GM19043 (cell line): ENCODE measurements around the gene CSNK1G2.

Source experiments
- ATAC-seq: cut with Tn5 transposase; IDR thresholded peaks from one replicate; pipeline ENCODE4 v1.9.1; 2021; ENCODE audit warnings: low read depth; ENCODE audit not compliant: unreplicated experiment

Gene CSNK1G2

GRCh38 chr19:1917926-1918325 is 23.0 kb upstream of the CSNK1G2 start:
- ATAC-seq, result no peak

GRCh38 chr19:1918975-1919374 is 22.0 kb upstream of the CSNK1G2 start:
- no peak for ATAC-seq

GRCh38 chr19:1920644-1921043 is 20.3 kb upstream of the CSNK1G2 start:
- no peak for ATAC-seq

GRCh38 chr19:1921326-1921725 is 19.6 kb upstream of the CSNK1G2 start:
- ATAC-seq, result no peak

GRCh38 chr19:1921825-1922224 is 19.1 kb upstream of the CSNK1G2 start:
- ATAC-seq, result no peak

- no peak for ATAC-seq
These were observed 18.2 kb upstream of the CSNK1G2 start for GRCh38 chr19:1922803-1923202.

- no peak for ATAC-seq
These were observed 17.7 kb upstream of the CSNK1G2 start for GRCh38 chr19:1923319-1923718.

- no peak for ATAC-seq
These were observed 16.5 kb upstream of the CSNK1G2 start for GRCh38 chr19:1924320-1924961.

- no peak for ATAC-seq
These were observed 15.4 kb upstream of the CSNK1G2 start for GRCh38 chr19:1925544-1925943.

- peak; percentile 47 for ATAC-seq
These were observed 11.8 kb upstream of the CSNK1G2 start for GRCh38 chr19:1929021-1929742.

GRCh38 chr19:1931445-1931844 is 9.5 kb upstream of the CSNK1G2 start:
- ATAC-seq, result no peak

- ATAC-seq, result no peak
These were observed 8.6 kb upstream of the CSNK1G2 start for GRCh38 chr19:1932395-1932794.

- no peak for ATAC-seq
These were observed 7.7 kb upstream of the CSNK1G2 start for GRCh38 chr19:1933244-1933643.

GRCh38 chr19:1933942-1934341 is 7.0 kb upstream of the CSNK1G2 start:
- ATAC-seq, result no peak

- ATAC-seq, result no peak
These were observed 5.3 kb upstream of the CSNK1G2 start for GRCh38 chr19:1935484-1936208.

GRCh38 chr19:1936430-1936829 is 4.5 kb upstream of the CSNK1G2 start:
- ATAC-seq, result no peak

- no peak for ATAC-seq
These were observed 3.9 kb upstream of the CSNK1G2 start for GRCh38 chr19:1936916-1937610.

GRCh38 chr19:1938071-1938470 is 2.9 kb upstream of the CSNK1G2 start:
- no peak for ATAC-seq

- ATAC-seq, result no peak
These were observed 1.3 kb downstream of the CSNK1G2 start for GRCh38 chr19:1942078-1942933.

GRCh38 chr19:1942934-1943555 is 2.1 kb downstream of the CSNK1G2 start:
- ATAC-seq, result no peak
